GM10266 (cell line): Measurements from ENCODE around the gene PRKAG2.

Source experiments
- DNase-seq: peaks from one replicate; pipeline ENCODE4 v3.0.0; 2012; ENCODE audit errors: extremely low spot score
- CTCF ChIP-seq: IDR thresholded peaks from 2 replicates; pipeline ENCODE4 v1.5.1; 2012; ENCODE audit warnings: mild to moderate bottlenecking, low read depth; ENCODE audit not compliant: control insufficient read depth, insufficient read depth; ENCODE audit errors: missing control alignments

The PRKAG2 gene

GRCh38 chr7:151779255-151779654, 97.7 kb downstream of the PRKAG2 start:
- DNase-seq: no peak
- no peak for TF ChIP-seq CTCF

- TF ChIP-seq CTCF: no peak
- DNase-seq: no peak
These were observed 98.8 kb downstream of the PRKAG2 start for GRCh38 chr7:151777908-151778670.

- no peak for DNase-seq
- TF ChIP-seq CTCF: no peak
These were observed 99.4 kb downstream of the PRKAG2 start for GRCh38 chr7:151777495-151777880.

- no peak for DNase-seq
- no peak for TF ChIP-seq CTCF
These were observed 99.9 kb downstream of the PRKAG2 start for GRCh38 chr7:151776876-151777494.

- TF ChIP-seq CTCF: no peak
These were observed 100.5 kb downstream of the PRKAG2 start for GRCh38 chr7:151776446-151776845.

GRCh38 chr7:151775547-151776443, 101.1 kb downstream of the PRKAG2 start:
- no peak for DNase-seq
- TF ChIP-seq CTCF: no peak

More at GRCh38 chr7:151776446-151776845, 100.5 kb downstream of the PRKAG2 start:
- DNase-seq: no peak
